ENCODE measurements around the gene JCHAIN.
"Not testable (repeated sequence)": the region's sequence is repeated elsewhere in the genome, so short reads cannot be mapped to it uniquely, and the experiment has no call there.

The JCHAIN gene

GRCh38 chr4:70687392-70687791, 21.1 kb upstream of the JCHAIN start:
- no peaks in the 10 kb centered on the region for H3K36me3 ChIP-seq (ENCODE audit: insufficient read depth, low read length)
- H3F3A ChIP-seq (ENCODE audit: low read depth) = no peaks in the 10 kb centered on the region
- H3K79me2 ChIP-seq (ENCODE audit: insufficient read depth, low read length) = peaks cover 45% of the 10 kb centered on the region
- H3K4me3 ChIP-seq (ENCODE audit: low read length, poor library complexity, severe bottlenecking) = peak overlapping the region; percentile 90
- no peaks in the 10 kb centered on the region for H3K9me2 ChIP-seq (replicated peaks; ENCODE audit: low read depth, low read length)
- H4K20me1 ChIP-seq (ENCODE audit: insufficient read depth, low read length, poor library complexity, severe bottlenecking) = peaks cover 23% of the 10 kb centered on the region
- H3K9ac ChIP-seq (ENCODE audit: low read depth, low read length, poor library complexity, severe bottlenecking) = peak overlapping the region; percentile 90
- peak overlapping the region; percentile 87 for H3K4me2 ChIP-seq (ENCODE audit: low read depth, low read length, poor library complexity, severe bottlenecking)
- TF ChIP-seq EZH2phosphoT487 (IDR thresholded peaks at IDR 0.05; ENCODE audit: borderline replicate concordance) = no peak
- TF ChIP-seq CTCF (conservative IDR thresholded peaks at IDR 0.05; ENCODE audit: low read length) = no peak
- H3K27me3 ChIP-seq (ENCODE audit: insufficient read depth, low read length, poor library complexity, severe bottlenecking) = no peaks in the 10 kb centered on the region
- no peaks in the 10 kb centered on the region for H3K9me3 ChIP-seq (ENCODE audit: insufficient read depth, low read depth, low read length)
- H2AFZ ChIP-seq (ENCODE audit: low read length) = peak overlapping the region; percentile 97
- peaks cover 29% of the 10 kb centered on the region for H3K4me1 ChIP-seq (ENCODE audit: insufficient read depth, low read length, poor library complexity, severe bottlenecking)

- H3K9me3 ChIP-seq (ENCODE audit: insufficient read depth, low read depth, low read length); H3K79me2 ChIP-seq (ENCODE audit: insufficient read depth, low read length); H3K36me3 ChIP-seq (ENCODE audit: insufficient read depth, low read length); H3K4me3 ChIP-seq (ENCODE audit: low read length, poor library complexity, severe bottlenecking); H4K20me1 ChIP-seq (ENCODE audit: insufficient read depth, low read length, poor library complexity, severe bottlenecking); H3K27me3 ChIP-seq (ENCODE audit: insufficient read depth, low read length, poor library complexity, severe bottlenecking); H3K9me2 ChIP-seq (replicated peaks; ENCODE audit: low read depth, low read length); H3K4me2 ChIP-seq (ENCODE audit: low read depth, low read length, poor library complexity, severe bottlenecking); H3K9ac ChIP-seq (ENCODE audit: low read depth, low read length, poor library complexity, severe bottlenecking); H2AFZ ChIP-seq (ENCODE audit: low read length); H3F3A ChIP-seq (ENCODE audit: low read depth): not testable (repeated sequence)
- peaks cover 19% of the 10 kb centered on the region for H3K4me1 ChIP-seq (ENCODE audit: insufficient read depth, low read length, poor library complexity, severe bottlenecking)
Measured at GRCh38 chr4:70682142-70682541, 15.8 kb upstream of the JCHAIN start.

- Histone ChIP-seq H3K79me2 (ENCODE audit: insufficient read depth, low read length) (no peaks in the 10 kb centered on the region), H3K4me3 (ENCODE audit: low read length, poor library complexity, severe bottlenecking) (no peak overlapping the region), H3K9me2 (replicated peaks; ENCODE audit: low read depth, low read length) (no peaks in the 10 kb centered on the region), H2AFZ (ENCODE audit: low read length) (no peak overlapping the region), H3K4me1 (ENCODE audit: insufficient read depth, low read length, poor library complexity, severe bottlenecking) (peaks cover 24% of the 10 kb centered on the region), H4K20me1 (ENCODE audit: insufficient read depth, low read length, poor library complexity, severe bottlenecking) (no peaks in the 10 kb centered on the region), H3K9ac (ENCODE audit: low read depth, low read length, poor library complexity, severe bottlenecking) (no peak overlapping the region), H3K27me3 (ENCODE audit: insufficient read depth, low read length, poor library complexity, severe bottlenecking) (no peaks in the 10 kb centered on the region), H3K36me3 (ENCODE audit: insufficient read depth, low read length) (no peaks in the 10 kb centered on the region), H3K4me2 (ENCODE audit: low read depth, low read length, poor library complexity, severe bottlenecking) (no peak overlapping the region), H3F3A (ENCODE audit: low read depth) (peaks cover 5% of the 10 kb centered on the region; the same call in 1 of the 2 replicates), H3K9me3 (ENCODE audit: insufficient read depth, low read depth, low read length) (no peaks in the 10 kb centered on the region)
- TF ChIP-seq CTCF (conservative IDR thresholded peaks at IDR 0.05; ENCODE audit: low read length) (no peak), EZH2phosphoT487 (IDR thresholded peaks at IDR 0.05; ENCODE audit: borderline replicate concordance) (no peak)
Measured at GRCh38 chr4:70681704-70682103, 15.4 kb upstream of the JCHAIN start.

GRCh38 chr4:70680934-70681333, 14.6 kb upstream of the JCHAIN start:
- Histone ChIP-seq H3K9me3 (ENCODE audit: insufficient read depth, low read depth, low read length) (no peaks in the 10 kb centered on the region), H3K9ac (ENCODE audit: low read depth, low read length, poor library complexity, severe bottlenecking) (no peak overlapping the region), H2AFZ (ENCODE audit: low read length) (no peak overlapping the region), H3K27me3 (ENCODE audit: insufficient read depth, low read length, poor library complexity, severe bottlenecking) (no peaks in the 10 kb centered on the region), H3F3A (ENCODE audit: low read depth) (peaks cover 5% of the 10 kb centered on the region; the same call in 1 of the 2 replicates), H3K4me2 (ENCODE audit: low read depth, low read length, poor library complexity, severe bottlenecking) (no peak overlapping the region), H3K36me3 (ENCODE audit: insufficient read depth, low read length) (no peaks in the 10 kb centered on the region), H3K9me2 (replicated peaks; ENCODE audit: low read depth, low read length) (no peaks in the 10 kb centered on the region), H4K20me1 (ENCODE audit: insufficient read depth, low read length, poor library complexity, severe bottlenecking) (no peaks in the 10 kb centered on the region), H3K79me2 (ENCODE audit: insufficient read depth, low read length) (no peaks in the 10 kb centered on the region), H3K4me1 (ENCODE audit: insufficient read depth, low read length, poor library complexity, severe bottlenecking) (peaks cover 28% of the 10 kb centered on the region), H3K4me3 (ENCODE audit: low read length, poor library complexity, severe bottlenecking) (no peak overlapping the region)
- TF ChIP-seq EZH2phosphoT487 (IDR thresholded peaks at IDR 0.05; ENCODE audit: borderline replicate concordance) = no peak
- TF ChIP-seq CTCF (conservative IDR thresholded peaks at IDR 0.05; ENCODE audit: low read length) = no peak
